Esophagus squamous epithelium (tissue), 5 donors: Measurements from ENCODE around the gene PLCB4. TPM values are rescaled to one million over a fixed set of nuclear protein-coding genes. Genes with fewer than 3 reads are reported as not detected.
A peak's percentile ranks its signal among the peaks of the same experiment; 100 is the strongest.

Experiments
- DNase-seq: peaks from one replicate; lab custom pipeline; 2025; lab: John Stamatoyannopoulos, UW
- H3K27ac ChIP-seq, 4 donors: fragments of 200-600 bp; sonication (generic); one replicate each; pipeline ENCODE4 v1.5.1; 2016 to 2019; ENCODE audit warnings: mild to moderate bottlenecking in 1 of 4
- H3K27me3 ChIP-seq, 4 donors: fragments of 200-600 bp; sonication (generic); 1 replicate in 3 of 4; 2 replicates in 1 of 4; pipeline versions ENCODE4 v1.5.1 to v1.6.0; 2017 to 2021; ENCODE audit warnings: antibody characterized with exemption in 1 of 4
- H3K36me3 ChIP-seq, 3 donors: fragments of 200-600 bp; sonication (generic); one replicate each; pipeline ENCODE4 v1.5.1; 2016 to 2019
- H3K4me1 ChIP-seq, 3 donors: fragments of 200-600 bp; sonication (generic); one replicate each; pipeline ENCODE4 v1.5.1; 2017 to 2019
- H3K4me3 ChIP-seq, 4 donors: fragments of 200-600 bp; sonication (generic); 1 replicate in 3 of 4; 2 replicates in 1 of 4; pipeline ENCODE4 v1.5.1; 2016 to 2019; ENCODE audit warnings: mild to moderate bottlenecking in 2 of 4, moderate library complexity in 1 of 4
- H3K9me3 ChIP-seq, 3 donors: fragments of 200-600 bp; sonication (generic); one replicate each; pipeline ENCODE4 v1.5.1; 2016 to 2019
- POLR2A ChIP-seq, 4 donors: fragments of 450-650 bp; IDR thresholded peaks; one replicate each; pipeline ENCODE4 v1.6.1; 2017; ENCODE audit warnings: antibody characterized with exemption in 4 of 4, mild to moderate bottlenecking in 4 of 4, moderate library complexity in 3 of 4
- WGBS, 2 donors: methylation state at CpG; one replicate each; pipeline ENCODE4 v1.1.5; 2018; 5-methylcytosine and 5-hydroxymethylcytosine counted together
- intact Hi-C: fragments of 100-400 bp; cut with DNase I; formaldehyde crosslinking; loops from one replicate; pipeline ENCODE4 v1.15.0; 2022
- total RNA-seq, 4 donors: library from RNA; depleted of rRNA; stranded (reverse); fragments of >200 nt; gene quantifications; one replicate each; pipeline ENCODE4 v1.1.0, GENCODE V29; 2016
- TF ChIP-seq, protein P1 (sequence below), 6 experiments: fragments of 450-650 bp in 4 of 6; fragments of 200-600 bp in 2 of 6; sonication (generic) in 2 of 6; IDR thresholded peaks; one replicate each; pipeline ENCODE4 v1.5.1; 2016 to 2019; ENCODE audit warnings: antibody characterized with exemption in 6 of 6, mild to moderate bottlenecking in 4 of 6, moderate library complexity in 4 of 6
- donor health status: DM: yes; HTN: yes; CAD: no.

PLCB4 gene
- total RNA-seq, 4 donors from 2014 or later = 1.1 to 13.7 (median 2.8) TPM

DNA sequence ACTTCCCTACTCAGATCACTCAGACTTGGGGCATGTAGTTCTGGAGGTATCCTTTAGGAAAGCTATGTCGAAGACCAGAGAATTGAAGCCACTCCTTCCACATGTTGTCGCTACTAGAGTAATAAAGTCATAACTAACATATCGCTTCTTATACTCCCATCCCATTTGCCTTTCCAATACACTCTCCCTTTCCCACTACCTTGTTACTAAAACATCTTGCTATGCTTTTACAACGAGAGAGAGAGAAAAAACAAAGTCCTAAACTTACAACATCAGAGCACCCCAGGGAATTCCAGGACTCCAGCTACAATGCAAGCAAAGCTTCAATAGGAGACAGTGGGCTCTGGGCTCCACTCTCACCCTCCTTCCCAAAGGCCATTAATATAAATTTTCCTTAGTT is 440.4 kb downstream of the PLCB4 start:
- 40 to 54% methylated on average over 4 of the region's 4 CpGs for WGBS, 2 donors
- no peak for DNase-seq
- intact Hi-C loops = no loop called here
- Histone ChIP-seq H3K36me3 (no peaks in the 10 kb centered on the region), H3K9me3 (no peaks in the 10 kb centered on the region), H3K27me3 (peaks cover 0 to 93% (median 9%) of the 10 kb centered on the region in 4 donors), H3K4me3 (no peak overlapping the region), H3K4me1 (peaks cover 0 to 28% (median 5%) of the 10 kb centered on the region in 3 donors), H3K27ac (no peak overlapping the region)
- TF ChIP-seq POLR2A (IDR thresholded peaks at IDR 0.05) = no peak
- TF ChIP-seq, protein P1, sequence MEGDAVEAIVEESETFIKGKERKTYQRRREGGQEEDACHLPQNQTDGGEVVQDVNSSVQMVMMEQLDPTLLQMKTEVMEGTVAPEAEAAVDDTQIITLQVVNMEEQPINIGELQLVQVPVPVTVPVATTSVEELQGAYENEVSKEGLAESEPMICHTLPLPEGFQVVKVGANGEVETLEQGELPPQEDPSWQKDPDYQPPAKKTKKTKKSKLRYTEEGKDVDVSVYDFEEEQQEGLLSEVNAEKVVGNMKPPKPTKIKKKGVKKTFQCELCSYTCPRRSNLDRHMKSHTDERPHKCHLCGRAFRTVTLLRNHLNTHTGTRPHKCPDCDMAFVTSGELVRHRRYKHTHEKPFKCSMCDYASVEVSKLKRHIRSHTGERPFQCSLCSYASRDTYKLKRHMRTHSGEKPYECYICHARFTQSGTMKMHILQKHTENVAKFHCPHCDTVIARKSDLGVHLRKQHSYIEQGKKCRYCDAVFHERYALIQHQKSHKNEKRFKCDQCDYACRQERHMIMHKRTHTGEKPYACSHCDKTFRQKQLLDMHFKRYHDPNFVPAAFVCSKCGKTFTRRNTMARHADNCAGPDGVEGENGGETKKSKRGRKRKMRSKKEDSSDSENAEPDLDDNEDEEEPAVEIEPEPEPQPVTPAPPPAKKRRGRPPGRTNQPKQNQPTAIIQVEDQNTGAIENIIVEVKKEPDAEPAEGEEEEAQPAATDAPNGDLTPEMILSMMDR (IDR thresholded peaks at IDR 0.05) = no peak

DNA sequence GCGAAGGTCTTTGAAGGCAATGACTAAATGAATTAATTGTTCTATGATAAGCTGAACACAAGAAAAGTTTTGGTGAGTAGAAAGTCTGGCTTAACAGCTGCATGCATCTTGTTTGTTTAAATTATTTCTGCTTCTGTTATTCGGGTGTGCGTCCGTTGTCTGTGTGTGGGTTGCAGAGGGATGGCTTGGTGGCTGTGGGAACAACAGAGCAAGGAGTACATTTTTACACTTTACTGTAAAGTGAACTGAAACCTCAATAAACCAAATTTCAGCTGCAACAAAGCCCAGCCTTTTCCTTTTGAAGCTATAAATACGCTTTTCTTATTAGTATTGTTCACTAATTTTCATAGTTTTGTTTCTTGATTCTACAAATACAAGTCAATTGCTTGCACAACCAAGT is 442.0 kb downstream of the PLCB4 start:
- intact Hi-C loops = no loop called here
- Histone ChIP-seq H3K27me3 (peaks cover 0 to 97% (median 10%) of the 10 kb centered on the region in 4 donors), H3K9me3 (no peaks in the 10 kb centered on the region), H3K4me1 (peaks cover 0 to 44% (median 19%) of the 10 kb centered on the region in 3 donors), H3K4me3 (no peak overlapping the region), H3K36me3 (no peaks in the 10 kb centered on the region), H3K27ac (no peak overlapping the region)
- DNase-seq = no peak
- no peak for TF ChIP-seq POLR2A (IDR thresholded peaks at IDR 0.05)
- TF ChIP-seq, protein P1 (IDR thresholded peaks at IDR 0.05) = no peak
- 70 to 76% methylated on average over 5 of the region's 5 CpGs for WGBS, 2 donors

DNA sequence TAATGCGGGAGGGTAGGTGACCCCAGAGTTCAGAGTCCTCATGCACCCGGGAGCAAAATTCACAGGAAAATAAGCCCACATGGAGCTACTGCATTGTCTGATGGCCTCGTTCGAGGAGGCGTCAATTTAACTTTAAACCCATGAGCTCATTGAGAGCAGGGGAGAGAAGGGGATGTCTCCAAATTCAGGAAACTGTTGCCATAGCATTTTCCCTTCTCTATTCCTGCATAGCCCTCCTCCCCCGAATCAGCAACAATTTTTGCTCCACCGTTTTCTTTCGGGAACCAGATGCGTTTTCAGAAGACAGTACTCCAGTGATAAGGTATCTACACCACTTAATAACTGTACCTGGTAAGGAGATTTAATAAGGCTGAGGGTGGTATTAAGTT is 445.2 kb downstream of the PLCB4 start:
- peak overlapping the region in 1 of 4 donors; percentile 48 for H3K4me3 ChIP-seq
- no peaks in the 10 kb centered on the region for H3K9me3 ChIP-seq
- TF ChIP-seq POLR2A (IDR thresholded peaks at IDR 0.05) = no peak
- TF ChIP-seq, protein P1 (IDR thresholded peaks at IDR 0.05) = no peak
- H3K36me3 ChIP-seq = no peaks in the 10 kb centered on the region
- DNase-seq = no peak
- H3K27me3 ChIP-seq = peaks cover 0 to 97% (median 2%) of the 10 kb centered on the region in 4 donors
- H3K27ac ChIP-seq = no peak overlapping the region
- intact Hi-C loops = no loop called here
- peaks cover 0 to 27% (median 17%) of the 10 kb centered on the region in 3 donors for H3K4me1 ChIP-seq
- 7 to 14% methylated on average over 9 of the region's 9 CpGs for WGBS, 2 donors

DNA sequence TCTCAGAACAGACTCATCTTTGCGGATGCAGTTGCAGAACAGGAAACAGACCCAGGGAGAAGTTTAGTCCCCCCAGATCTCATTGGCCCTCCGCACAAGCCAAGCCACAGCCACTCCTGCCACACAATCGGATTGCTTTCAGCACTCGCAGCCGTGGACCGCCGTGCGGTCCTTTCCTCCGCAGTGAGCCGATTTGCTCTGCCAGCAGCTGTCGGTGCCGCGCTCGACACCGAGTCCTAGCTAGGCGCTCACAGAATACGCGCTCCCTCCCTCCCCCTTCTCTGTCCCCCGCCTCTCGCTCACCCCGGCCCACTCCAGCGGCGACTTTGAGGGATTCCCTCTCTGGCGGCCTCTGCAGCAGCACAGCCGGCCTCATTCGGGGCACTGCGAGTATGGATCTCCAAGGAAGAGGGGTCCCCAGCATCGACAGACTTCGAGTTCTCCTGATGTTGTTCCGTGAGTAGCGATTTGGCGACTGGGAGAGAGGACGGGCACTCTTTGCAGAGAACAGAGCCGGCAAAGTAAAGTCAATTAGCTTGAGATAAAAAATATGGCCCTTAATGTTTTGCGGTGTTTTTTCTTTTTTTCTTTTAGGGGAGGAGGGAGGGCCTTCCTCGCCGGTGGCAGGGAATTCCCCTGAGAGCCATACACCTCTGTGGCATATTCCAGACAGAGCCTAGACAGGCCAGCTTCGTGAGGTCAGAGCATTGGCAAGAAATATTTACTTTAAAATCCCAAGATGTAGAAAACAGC is 445.8 kb downstream of the PLCB4 start, which contains the start of gene LAMP5:
LAMP5 (plus strand) TSS at position 130 of the 753 bp plus-strand sequence; CDS start at position 393, 263 bp downstream.
- no peaks in the 10 kb centered on the region for H3K36me3 ChIP-seq
- H3K9me3 ChIP-seq = no peaks in the 10 kb centered on the region
- H3K27ac ChIP-seq = no peak within 1 kb of the TSS
- H3K4me3 ChIP-seq = peak within 1 kb of the TSS in 3 of 4 donors; percentile 10 to 48 (median 26)
- WGBS, 2 donors = 3 to 5% methylated on average over 19 of the region's 38 CpGs
- no peak for DNase-seq
- no peak for TF ChIP-seq POLR2A (IDR thresholded peaks at IDR 0.05)
- TF ChIP-seq, protein P1 (IDR thresholded peaks at IDR 0.05) = no peak
- peaks cover 0 to 27% (median 17%) of the 10 kb centered on the region in 3 donors for H3K4me1 ChIP-seq
- H3K27me3 ChIP-seq = peaks cover 0 to 93% (median 2%) of the 10 kb centered on the region in 4 donors
- intact Hi-C loops = no loop called here

DNA sequence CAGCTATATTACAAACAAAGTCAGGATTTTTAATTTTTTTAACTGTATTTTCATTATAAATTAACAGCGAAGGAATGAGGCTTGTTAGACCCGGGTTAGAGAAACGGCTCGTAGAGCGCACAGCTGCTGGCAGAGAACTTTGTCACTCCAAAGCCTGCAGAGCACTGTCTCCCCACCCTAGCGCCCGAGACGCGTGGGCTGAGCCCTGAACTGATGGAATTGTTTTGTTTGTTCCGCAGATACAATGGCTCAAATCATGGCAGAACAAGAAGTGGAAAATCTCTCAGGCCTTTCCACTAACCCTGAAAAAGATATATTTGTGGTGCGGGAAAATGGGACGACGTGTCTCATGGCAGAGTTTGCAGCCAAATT is 446.3 kb downstream of the PLCB4 start:
- no peaks in the 10 kb centered on the region for H3K9me3 ChIP-seq
- whole genome bisulfite sequencing, 2 donors = 4 to 11% methylated on average over 12 to 13 of the region's 13 CpGs
- intact Hi-C loops = no loop called here
- DNase-seq = no peak
- no peak overlapping the region for H3K27ac ChIP-seq
- no peaks in the 10 kb centered on the region for H3K36me3 ChIP-seq
- peaks cover 0 to 89% (median 2%) of the 10 kb centered on the region in 4 donors for H3K27me3 ChIP-seq
- peak overlapping the region in 2 of 4 donors; percentile 26 to 48 for H3K4me3 ChIP-seq
- H3K4me1 ChIP-seq = peaks cover 0 to 27% (median 17%) of the 10 kb centered on the region in 3 donors
- TF ChIP-seq POLR2A (IDR thresholded peaks at IDR 0.05) = no peak
- TF ChIP-seq, protein P1 (IDR thresholded peaks at IDR 0.05) = no peak
